ENCODE data around the gene COMMD10.

COMMD10 gene

DNA sequence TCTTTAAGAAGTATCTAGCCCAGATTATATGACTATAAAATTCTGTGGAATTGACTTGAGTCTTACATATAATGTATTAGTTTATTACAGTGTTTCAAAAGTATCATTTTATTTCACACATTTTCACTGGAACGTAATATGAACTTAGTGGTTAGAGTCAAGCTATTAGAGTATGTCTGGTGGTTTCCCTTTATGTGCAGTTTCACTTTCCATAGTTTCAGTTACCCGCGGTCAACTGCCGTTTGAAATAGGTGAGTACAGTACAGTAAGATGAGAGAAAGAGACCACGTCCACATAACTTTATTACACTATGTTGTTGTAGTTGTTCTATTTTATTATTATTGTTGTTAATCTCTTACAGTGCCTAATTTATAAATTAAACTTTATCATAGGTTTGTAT is 50.5 kb downstream of the COMMD10 start:
- H3K4me3 Mint-ChIP-seq = no peak overlapping the region
- no peaks in the 10 kb centered on the region for H3K27me3 Mint-ChIP-seq

GRCh38 chr5:116137544-116138378 is 52.9 kb downstream of the COMMD10 start:
- H3K4me1 Mint-ChIP-seq = peaks cover 8% of the 10 kb centered on the region
- peak; percentile 33 for ATAC-seq (ENCODE audit: low read depth)
- peak overlapping the region; percentile 1 for H3K27ac Mint-ChIP-seq
- peak in 1 of 2 donors; percentile 27 for DNase-seq (ENCODE audit: low spot score in 2 of 2)
- H3K36me3 Mint-ChIP-seq = peaks cover 12% of the 10 kb centered on the region
- no peaks in the 10 kb centered on the region for H3K9me3 Mint-ChIP-seq
- H3K4me3 Mint-ChIP-seq = no peak overlapping the region
- H3K27me3 Mint-ChIP-seq = no peaks in the 10 kb centered on the region

More for the DNA sequence above, 50.5 kb downstream of the COMMD10 start:
- Mint-ChIP-seq H3K36me3 (peaks cover 8% of the 10 kb centered on the region), H3K9me3 (no peaks in the 10 kb centered on the region), H3K4me1 (peaks cover 11% of the 10 kb centered on the region), H3K27ac (no peak overlapping the region)
- DNase-seq (ENCODE audit: low spot score in 2 of 2) (peak in 1 of 2 donors; percentile 11), ATAC-seq (ENCODE audit: low read depth) (peak; percentile 99)

- ATAC-seq (ENCODE audit: low read depth) = no peak
These were observed 57.7 kb downstream of the COMMD10 start for GRCh38 chr5:116142495-116142894.

GRCh38 chr5:116144103-116144502 is 59.3 kb downstream of the COMMD10 start:
- ATAC-seq (ENCODE audit: low read depth) (no peak), DNase-seq (ENCODE audit: low spot score in 2 of 2) (no peak)
- no peak overlapping the region for H3K27ac Mint-ChIP-seq

More at GRCh38 chr5:116142495-116142894, 57.7 kb downstream of the COMMD10 start:
- Mint-ChIP-seq H3K9me3 (no peaks in the 10 kb centered on the region), H3K4me1 (peaks cover 6% of the 10 kb centered on the region), H3K27me3 (no peaks in the 10 kb centered on the region), H3K36me3 (peaks cover 12% of the 10 kb centered on the region), H3K27ac (no peak overlapping the region), H3K4me3 (no peak overlapping the region)
- DNase-seq (ENCODE audit: low spot score in 2 of 2) = no peak

DNA sequence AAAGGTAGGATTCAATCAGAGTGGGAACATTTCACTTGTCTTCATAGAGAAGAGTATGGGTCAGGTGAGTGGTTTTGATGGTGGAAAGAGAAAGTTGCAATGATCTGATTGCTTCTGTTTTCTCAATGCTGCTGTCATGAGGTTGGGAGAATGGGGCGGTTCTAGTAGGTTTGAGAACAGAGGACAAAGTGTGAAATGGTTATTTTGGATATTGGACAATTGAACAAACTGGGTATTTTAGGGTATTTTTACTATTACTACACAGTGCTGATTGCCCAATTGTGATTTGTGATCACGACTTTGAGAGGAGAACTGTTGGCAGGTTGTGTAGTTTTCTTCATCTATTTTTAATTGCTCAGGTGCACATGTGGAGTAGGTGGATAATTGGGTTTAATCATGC is 60.2 kb downstream of the COMMD10 start:
- ATAC-seq (ENCODE audit: low read depth) = no peak
- H3K9me3 Mint-ChIP-seq = no peaks in the 10 kb centered on the region
- peaks cover 14% of the 10 kb centered on the region for H3K36me3 Mint-ChIP-seq
- H3K27ac Mint-ChIP-seq = no peak overlapping the region
- DNase-seq (ENCODE audit: low spot score in 2 of 2) = no peak
- H3K4me1 Mint-ChIP-seq = peaks cover 2% of the 10 kb centered on the region
- no peak overlapping the region for H3K4me3 Mint-ChIP-seq
- H3K27me3 Mint-ChIP-seq = no peaks in the 10 kb centered on the region

More at GRCh38 chr5:116144103-116144502, 59.3 kb downstream of the COMMD10 start:
- peaks cover 17% of the 10 kb centered on the region for H3K36me3 Mint-ChIP-seq
- peaks cover 4% of the 10 kb centered on the region for H3K4me1 Mint-ChIP-seq
- H3K27me3 Mint-ChIP-seq = no peaks in the 10 kb centered on the region
- no peaks in the 10 kb centered on the region for H3K9me3 Mint-ChIP-seq
- H3K4me3 Mint-ChIP-seq = no peak overlapping the region

DNA sequence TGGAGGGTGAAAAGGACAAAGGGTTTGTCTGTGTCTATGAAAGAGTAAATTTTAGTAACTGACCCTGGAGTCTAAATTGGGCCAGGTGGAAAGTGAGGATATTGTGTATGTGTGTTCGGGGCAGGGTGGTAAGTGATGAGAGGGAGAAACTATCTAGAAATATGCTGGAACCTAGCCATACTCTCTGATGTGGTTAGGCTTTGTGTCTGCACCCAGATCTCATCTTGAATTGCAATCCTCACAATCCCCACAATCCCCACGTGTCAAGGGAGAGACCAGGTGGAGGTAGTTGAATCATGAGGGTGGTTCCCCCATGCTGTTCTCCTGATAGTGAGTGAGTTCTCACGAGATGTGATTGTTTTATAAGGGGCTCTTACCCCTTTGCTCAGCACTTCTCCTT is 60.6 kb downstream of the COMMD10 start:
- H3K9me3 Mint-ChIP-seq = no peaks in the 10 kb centered on the region
- ATAC-seq (ENCODE audit: low read depth) (no peak), DNase-seq (ENCODE audit: low spot score in 2 of 2) (no peak)
- no peak overlapping the region for H3K27ac Mint-ChIP-seq
- H3K27me3 Mint-ChIP-seq = no peaks in the 10 kb centered on the region
- H3K4me3 Mint-ChIP-seq = no peak overlapping the region
- peaks cover 12% of the 10 kb centered on the region for H3K36me3 Mint-ChIP-seq
- H3K4me1 Mint-ChIP-seq = no peaks in the 10 kb centered on the region

DNA sequence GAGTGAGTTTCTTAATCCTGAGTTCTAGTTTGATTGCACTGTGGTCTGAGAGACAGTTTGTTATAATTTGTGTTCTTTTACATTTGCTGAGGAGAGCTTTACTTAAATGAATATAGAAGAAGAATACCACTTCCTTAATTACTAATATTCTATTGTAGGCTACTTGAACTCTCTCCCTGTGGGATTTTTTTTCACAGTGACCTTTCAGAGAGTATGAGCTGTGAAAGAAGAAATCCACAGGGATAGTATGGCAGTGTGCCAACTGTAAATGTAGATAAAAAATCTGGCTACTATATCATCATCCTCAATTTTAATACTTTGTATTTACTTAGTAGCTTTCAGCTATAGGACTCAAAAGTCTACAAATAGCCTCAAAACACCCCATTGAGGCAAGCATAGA is 67.3 kb downstream of the COMMD10 start:
- Mint-ChIP-seq H3K36me3 (peaks cover 12% of the 10 kb centered on the region), H3K9me3 (no peaks in the 10 kb centered on the region), H3K4me3 (no peak overlapping the region), H3K27me3 (no peaks in the 10 kb centered on the region), H3K4me1 (peaks cover 11% of the 10 kb centered on the region), H3K27ac (no peak overlapping the region)
- DNase-seq (ENCODE audit: low spot score in 2 of 2) (no peak), ATAC-seq (ENCODE audit: low read depth) (no peak)

DNA sequence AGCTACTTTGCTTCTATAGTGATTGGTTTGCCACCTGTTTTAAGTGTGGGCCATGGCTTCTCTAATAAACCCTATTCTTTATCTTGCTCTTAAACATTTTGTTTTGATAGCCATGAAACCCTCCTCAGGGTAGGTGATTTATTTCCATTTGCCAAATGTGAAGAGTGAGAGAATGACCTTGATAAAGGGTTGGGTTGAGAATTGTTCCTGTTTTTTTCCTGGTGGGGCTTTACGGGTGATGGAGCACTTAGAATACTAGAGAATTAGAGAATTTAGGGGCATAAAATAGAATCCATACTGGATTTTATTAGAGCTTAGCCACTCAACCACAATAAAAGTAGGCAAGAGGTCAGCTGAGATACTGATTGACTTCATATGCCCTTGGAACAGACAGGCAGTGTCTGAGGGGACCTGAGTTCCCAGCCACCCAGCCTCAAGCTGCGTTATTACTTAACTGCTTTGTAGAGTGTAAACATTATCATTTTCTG is 68.9 kb downstream of the COMMD10 start:
- H3K27me3 Mint-ChIP-seq = no peaks in the 10 kb centered on the region
- peaks cover 10% of the 10 kb centered on the region for H3K36me3 Mint-ChIP-seq
- peaks cover 15% of the 10 kb centered on the region for H3K4me1 Mint-ChIP-seq
- no peak overlapping the region for H3K27ac Mint-ChIP-seq
- no peak overlapping the region for H3K4me3 Mint-ChIP-seq
- DNase-seq (ENCODE audit: low spot score in 2 of 2) (no peak), ATAC-seq (ENCODE audit: low read depth) (no peak)
- H3K9me3 Mint-ChIP-seq = no peaks in the 10 kb centered on the region

- DNase-seq (ENCODE audit: low spot score in 2 of 2) (no peak), ATAC-seq (ENCODE audit: low read depth) (no peak)
- Mint-ChIP-seq H3K27ac (no peak overlapping the region), H3K4me3 (no peak overlapping the region), H3K36me3 (peaks cover 13% of the 10 kb centered on the region), H3K9me3 (no peaks in the 10 kb centered on the region), H3K27me3 (no peaks in the 10 kb centered on the region), H3K4me1 (peaks cover 17% of the 10 kb centered on the region)
These were observed 69.4 kb downstream of the COMMD10 start for GRCh38 chr5:116154252-116154651.

DNA sequence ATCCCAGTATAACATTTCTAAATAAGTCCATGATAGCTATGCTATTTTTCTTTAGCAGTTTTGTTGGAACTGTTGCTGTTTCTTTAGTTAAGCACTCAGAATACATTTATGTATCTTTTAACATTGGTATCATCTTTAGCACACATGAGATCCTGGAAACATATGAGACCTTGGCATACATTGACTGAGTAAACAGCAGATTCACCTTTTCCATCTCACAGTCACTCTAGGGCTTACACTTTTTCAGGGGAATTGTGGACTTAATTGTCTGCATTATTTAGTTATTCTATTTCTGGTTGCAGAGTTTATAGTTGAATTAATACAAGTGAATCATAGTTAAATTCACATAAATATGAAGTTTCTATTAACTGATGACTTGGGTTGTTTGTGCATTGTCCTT is 70.1 kb downstream of the COMMD10 start:
- peaks cover 19% of the 10 kb centered on the region for H3K36me3 Mint-ChIP-seq
- H3K27ac Mint-ChIP-seq = no peak overlapping the region
- H3K4me3 Mint-ChIP-seq = no peak overlapping the region
- no peak for ATAC-seq (ENCODE audit: low read depth)
- no peaks in the 10 kb centered on the region for H3K27me3 Mint-ChIP-seq
- H3K9me3 Mint-ChIP-seq = no peaks in the 10 kb centered on the region
- DNase-seq (ENCODE audit: low spot score in 2 of 2) = no peak
- H3K4me1 Mint-ChIP-seq = peaks cover 18% of the 10 kb centered on the region

DNA sequence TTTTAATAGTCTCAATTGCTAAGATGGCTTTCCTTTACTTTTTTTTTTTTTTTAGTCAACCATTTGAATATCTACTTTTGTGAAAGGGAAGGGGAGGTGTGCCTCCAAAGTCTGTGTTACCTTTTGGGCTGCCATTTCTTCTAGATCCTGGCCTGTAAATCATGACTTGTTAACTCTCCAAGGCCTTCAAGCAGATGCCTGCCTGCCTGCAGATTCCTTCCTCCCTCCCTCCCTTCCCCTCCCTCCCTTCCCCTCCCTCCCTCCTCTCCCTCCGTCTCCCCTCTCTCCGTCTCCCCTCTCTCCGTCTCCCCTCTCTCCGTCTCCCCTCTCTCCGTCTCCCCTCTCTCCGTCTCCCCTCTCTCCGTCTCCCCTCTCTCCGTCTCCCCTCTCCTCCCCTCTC is 73.1 kb downstream of the COMMD10 start:
- H3K4me3 Mint-ChIP-seq = no peak overlapping the region
- H3K9me3 Mint-ChIP-seq = no peaks in the 10 kb centered on the region
- DNase-seq (ENCODE audit: low spot score in 2 of 2) (no peak), ATAC-seq (ENCODE audit: low read depth) (no peak)
- peaks cover 15% of the 10 kb centered on the region for H3K36me3 Mint-ChIP-seq
- H3K27ac Mint-ChIP-seq = no peak overlapping the region
- peaks cover 14% of the 10 kb centered on the region for H3K4me1 Mint-ChIP-seq
- H3K27me3 Mint-ChIP-seq = no peaks in the 10 kb centered on the region

GRCh38 chr5:116159006-116159405 is 74.2 kb downstream of the COMMD10 start:
- Mint-ChIP-seq H3K9me3 (no peaks in the 10 kb centered on the region), H3K4me1 (peaks cover 9% of the 10 kb centered on the region), H3K27me3 (no peaks in the 10 kb centered on the region), H3K36me3 (peaks cover 13% of the 10 kb centered on the region), H3K27ac (no peak overlapping the region), H3K4me3 (no peak overlapping the region)
- DNase-seq (ENCODE audit: low spot score in 2 of 2) (no peak), ATAC-seq (ENCODE audit: low read depth) (no peak)

DNA sequence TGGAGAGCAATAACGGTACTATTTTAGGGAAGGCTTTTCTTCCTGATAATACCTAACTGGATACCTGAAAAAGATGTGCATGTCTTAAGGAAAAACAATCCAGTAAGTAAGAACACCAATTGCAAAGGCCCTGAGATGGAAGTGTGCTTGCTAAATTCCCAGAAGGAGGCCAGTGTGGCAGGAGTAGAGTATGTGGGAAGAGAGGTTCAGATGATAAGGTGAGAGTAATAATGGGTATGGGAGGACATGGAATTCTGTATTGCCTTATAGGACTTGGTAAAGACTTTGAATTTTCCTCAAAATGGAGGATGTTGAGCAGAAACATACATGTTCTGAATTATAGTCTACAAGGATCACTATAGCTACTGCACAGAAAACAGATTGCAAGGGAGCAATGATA is 89.3 kb downstream of the COMMD10 start:
- Mint-ChIP-seq H3K27ac (no peak overlapping the region), H3K4me3 (no peak overlapping the region)

GRCh38 chr5:116176121-116176520 is 91.3 kb downstream of the COMMD10 start:
- Mint-ChIP-seq H3K4me1 (no peaks in the 10 kb centered on the region), H3K27me3 (no peaks in the 10 kb centered on the region), H3K36me3 (peaks cover 23% of the 10 kb centered on the region), H3K9me3 (peaks cover 3% of the 10 kb centered on the region), H3K4me3 (no peak overlapping the region), H3K27ac (no peak overlapping the region)
- ATAC-seq (ENCODE audit: low read depth) (no peak), DNase-seq (ENCODE audit: low spot score in 2 of 2) (no peak)

More for the DNA sequence above, 89.3 kb downstream of the COMMD10 start:
- Mint-ChIP-seq H3K4me1 (no peaks in the 10 kb centered on the region), H3K27me3 (no peaks in the 10 kb centered on the region), H3K36me3 (peaks cover 25% of the 10 kb centered on the region), H3K9me3 (peaks cover 5% of the 10 kb centered on the region)
- DNase-seq (ENCODE audit: low spot score in 2 of 2) (no peak), ATAC-seq (ENCODE audit: low read depth) (no peak)

- peaks cover 19% of the 10 kb centered on the region for H3K36me3 Mint-ChIP-seq
- no peaks in the 10 kb centered on the region for H3K4me1 Mint-ChIP-seq
- no peak for ATAC-seq (ENCODE audit: low read depth)
- no peak overlapping the region for H3K4me3 Mint-ChIP-seq
- H3K9me3 Mint-ChIP-seq = peaks cover 3% of the 10 kb centered on the region
- H3K27ac Mint-ChIP-seq = no peak overlapping the region
- no peak for DNase-seq (ENCODE audit: low spot score in 2 of 2)
- no peaks in the 10 kb centered on the region for H3K27me3 Mint-ChIP-seq
These were observed 94.1 kb downstream of the COMMD10 start for GRCh38 chr5:116178925-116179324.

All from memory B cell (primary cell).